HG02884 (cell line): ENCODE results near the gene SEC16B.

Source experiments
- ATAC-seq: cut with Tn5 transposase; IDR thresholded peaks from one replicate; pipeline ENCODE4 v1.9.1; 2021; ENCODE audit warnings: mild to moderate bottlenecking, moderate library complexity; ENCODE audit not compliant: unreplicated experiment

The SEC16B gene

GRCh38 chr1:177914603-177915002, 55.3 kb downstream of the SEC16B start:
- ATAC-seq: no peak

GRCh38 chr1:177913762-177914540, 55.9 kb downstream of the SEC16B start:
- no peak for ATAC-seq

- ATAC-seq: no peak
These were observed 56.9 kb downstream of the SEC16B start for GRCh38 chr1:177912991-177913390.

- ATAC-seq: no peak
These were observed 60.4 kb downstream of the SEC16B start for GRCh38 chr1:177909416-177909815.

- ATAC-seq: no peak
These were observed 62.9 kb downstream of the SEC16B start for GRCh38 chr1:177907000-177907399.

- ATAC-seq: no peak
These were observed 64.2 kb downstream of the SEC16B start for GRCh38 chr1:177905686-177906085.

GRCh38 chr1:177902266-177902665, 67.6 kb downstream of the SEC16B start:
- ATAC-seq: no peak

- ATAC-seq: no peak
These were observed 71.7 kb downstream of the SEC16B start for GRCh38 chr1:177897998-177898654.

- ATAC-seq: no peak
These were observed 72.4 kb downstream of the SEC16B start for GRCh38 chr1:177897281-177897997.
